ENCODE results near the gene GMNN.

DNA sequence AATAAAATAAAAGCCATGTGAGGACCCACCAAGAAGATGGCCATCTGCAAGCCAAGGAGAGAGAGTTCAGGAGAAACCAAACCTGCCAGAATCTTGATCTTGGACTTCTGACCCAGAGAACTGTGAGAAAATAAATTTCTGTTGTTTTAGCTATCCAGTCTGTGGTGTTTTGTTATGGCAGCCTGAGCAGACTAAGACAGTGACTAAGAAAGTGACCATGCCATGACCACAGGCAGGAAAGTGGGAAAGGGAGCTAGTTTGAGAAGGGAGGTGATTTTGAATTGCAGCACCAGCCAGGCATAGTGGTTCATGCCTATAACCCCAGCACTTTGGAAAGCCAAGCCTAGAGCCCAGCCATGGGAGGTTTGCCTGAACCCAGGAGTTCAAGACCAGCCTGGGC lies 33.9 kb upstream of the GMNN start:
- TF ChIP-seq CTCF (IDR thresholded peaks at IDR 0.05; ENCODE audit: low read depth, low read length, poor library complexity, severe bottlenecking), result no peak
- no peak for TF ChIP-seq EZH2phosphoT487 (IDR thresholded peaks at IDR 0.05; ENCODE audit: borderline replicate concordance, low read length)

Measured in DOHH2 (cell line).